ENCODE measurements around the gene UBE2S. TPM values are rescaled to one million over a fixed set of nuclear protein-coding genes. Genes with fewer than 3 reads are reported as not detected.
"Not testable (repeated sequence)": the region's sequence is repeated elsewhere in the genome, so short reads cannot be mapped to it uniquely, and the experiment has no call there.

UBE2S gene
- 1 to 10 TPM; 6.5 to 7.9 TPM for total RNA-seq

DNA sequence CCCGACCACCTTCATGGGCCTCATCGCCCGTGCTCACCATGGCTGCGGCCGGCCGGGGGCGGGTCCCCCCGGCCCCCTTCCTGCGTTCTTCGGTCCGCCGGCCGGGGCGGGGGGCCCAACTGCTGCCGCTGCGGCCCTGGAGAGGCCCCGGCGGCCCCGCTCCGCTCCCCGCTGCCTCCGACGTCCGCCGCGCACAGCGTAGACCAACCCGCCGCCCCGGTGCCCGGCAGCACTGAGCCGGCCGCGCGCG lies at the start of gene UBE2S:
TSS of gene UBE2S (minus strand) at position 239 of the 250 bp plus-strand sequence. CDS start at position 40, 199 bp downstream.
- 2% methylated on average over 36 of the region's 36 CpGs; no CpG with 5 or more reads in 1 of the 2 donors for WGBS, 2 donors
- Histone ChIP-seq H3K27ac (peak within 1 kb of the TSS; percentile 93 to 100 (median 98)), H3K4me1 (peaks cover 13% of the 10 kb centered on the region), H3K4me3 (peak within 1 kb of the TSS; percentile 69 to 76)
- H3K9me3 ChIP-seq; intact Hi-C loops (cut with DNase I); ATAC-seq; H3K36me3 ChIP-seq (replicated peaks in 1 of 2; ENCODE audit: insufficient read depth in 1 of 2, low read depth in 2 of 2); DNase-seq; H3K27me3 ChIP-seq: not testable (repeated sequence)
- TF ChIP-seq POLR2A (IDR thresholded peaks at IDR 0.05), result peak in 2 of 3 donors; percentile 89 to 94

- DNase-seq, result peak in 1 of 4 donors; percentile 43
- no peak for TF ChIP-seq POLR2A (IDR thresholded peaks at IDR 0.05)
- TF ChIP-seq, protein P1, sequence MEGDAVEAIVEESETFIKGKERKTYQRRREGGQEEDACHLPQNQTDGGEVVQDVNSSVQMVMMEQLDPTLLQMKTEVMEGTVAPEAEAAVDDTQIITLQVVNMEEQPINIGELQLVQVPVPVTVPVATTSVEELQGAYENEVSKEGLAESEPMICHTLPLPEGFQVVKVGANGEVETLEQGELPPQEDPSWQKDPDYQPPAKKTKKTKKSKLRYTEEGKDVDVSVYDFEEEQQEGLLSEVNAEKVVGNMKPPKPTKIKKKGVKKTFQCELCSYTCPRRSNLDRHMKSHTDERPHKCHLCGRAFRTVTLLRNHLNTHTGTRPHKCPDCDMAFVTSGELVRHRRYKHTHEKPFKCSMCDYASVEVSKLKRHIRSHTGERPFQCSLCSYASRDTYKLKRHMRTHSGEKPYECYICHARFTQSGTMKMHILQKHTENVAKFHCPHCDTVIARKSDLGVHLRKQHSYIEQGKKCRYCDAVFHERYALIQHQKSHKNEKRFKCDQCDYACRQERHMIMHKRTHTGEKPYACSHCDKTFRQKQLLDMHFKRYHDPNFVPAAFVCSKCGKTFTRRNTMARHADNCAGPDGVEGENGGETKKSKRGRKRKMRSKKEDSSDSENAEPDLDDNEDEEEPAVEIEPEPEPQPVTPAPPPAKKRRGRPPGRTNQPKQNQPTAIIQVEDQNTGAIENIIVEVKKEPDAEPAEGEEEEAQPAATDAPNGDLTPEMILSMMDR (IDR thresholded peaks at IDR 0.05), result no peak
Measured at GRCh38 chr19:55456347-55456746, 48.8 kb upstream of the UBE2S start.

DNA sequence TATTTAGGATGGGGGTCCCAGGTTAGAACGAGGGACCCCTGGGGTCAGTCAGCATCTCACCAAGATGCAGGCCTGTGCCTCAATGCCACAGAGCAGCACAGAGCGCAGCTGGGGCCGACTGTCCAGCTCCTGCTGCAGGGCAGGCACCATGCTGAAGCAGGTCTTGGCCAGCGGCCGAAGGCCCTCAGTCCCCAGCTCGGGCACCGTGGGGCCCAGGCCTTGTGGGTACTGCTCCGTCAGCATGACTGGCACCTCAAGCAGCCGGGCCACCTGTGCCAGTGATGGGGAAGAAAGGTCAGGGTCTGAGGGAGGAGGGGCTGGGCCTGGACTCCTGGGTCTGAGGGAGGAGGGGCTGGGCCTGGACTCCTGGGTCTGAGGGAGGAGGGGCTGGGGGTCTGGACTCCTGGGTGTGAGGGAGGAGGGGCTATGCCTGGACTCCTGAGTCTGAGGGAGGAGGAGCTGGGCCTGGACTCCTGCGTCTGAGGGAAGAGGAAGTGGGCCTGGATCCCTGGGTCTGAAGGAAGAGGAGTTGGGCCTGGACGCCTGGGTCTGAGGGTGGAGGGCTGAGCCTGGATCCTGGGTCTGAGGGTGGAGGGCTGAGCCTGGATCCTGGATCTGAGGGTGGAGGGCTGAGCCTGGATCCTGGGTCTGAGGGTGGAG lies 48.1 kb upstream of the UBE2S start:
- DNase-seq, result no peak
- ATAC-seq, result no peak
- H3K36me3 ChIP-seq (replicated peaks in 1 of 2; ENCODE audit: insufficient read depth in 1 of 2, low read depth in 2 of 2), result no peaks in the 10 kb centered on the region
- no peak overlapping the region for H3K4me3 ChIP-seq
- no peak overlapping the region for H3K27ac ChIP-seq
- H3K4me1 ChIP-seq, result peaks cover 30% of the 10 kb centered on the region
- TF ChIP-seq, protein P1 (IDR thresholded peaks at IDR 0.05), result no peak
- TF ChIP-seq POLR2A (IDR thresholded peaks at IDR 0.05), result no peak
- intact Hi-C loops (cut with DNase I), result no loop called here
- WGBS, 2 donors, result 72 to 73% methylated on average over 2 to 10 of the region's 11 CpGs
- H3K9me3 ChIP-seq, result no peaks in the 10 kb centered on the region
- H3K27me3 ChIP-seq, result peaks cover 0 to 14% of the 10 kb centered on the region in 2 donors

More at GRCh38 chr19:55456347-55456746, 48.8 kb upstream of the UBE2S start:
- Histone ChIP-seq H3K36me3 (replicated peaks in 1 of 2; ENCODE audit: insufficient read depth in 1 of 2, low read depth in 2 of 2) (no peaks in the 10 kb centered on the region), H3K9me3 (no peaks in the 10 kb centered on the region), H3K27me3 (peaks cover 0 to 14% of the 10 kb centered on the region in 2 donors), H3K4me1 (peaks cover 35% of the 10 kb centered on the region), H3K27ac (no peak overlapping the region), H3K4me3 (no peak overlapping the region)
- intact Hi-C loops (cut with DNase I), result no loop called here
- WGBS, 2 donors, result 75% methylated on average over 12 to 13 of the region's 14 CpGs
- ATAC-seq, result no peak

DNA sequence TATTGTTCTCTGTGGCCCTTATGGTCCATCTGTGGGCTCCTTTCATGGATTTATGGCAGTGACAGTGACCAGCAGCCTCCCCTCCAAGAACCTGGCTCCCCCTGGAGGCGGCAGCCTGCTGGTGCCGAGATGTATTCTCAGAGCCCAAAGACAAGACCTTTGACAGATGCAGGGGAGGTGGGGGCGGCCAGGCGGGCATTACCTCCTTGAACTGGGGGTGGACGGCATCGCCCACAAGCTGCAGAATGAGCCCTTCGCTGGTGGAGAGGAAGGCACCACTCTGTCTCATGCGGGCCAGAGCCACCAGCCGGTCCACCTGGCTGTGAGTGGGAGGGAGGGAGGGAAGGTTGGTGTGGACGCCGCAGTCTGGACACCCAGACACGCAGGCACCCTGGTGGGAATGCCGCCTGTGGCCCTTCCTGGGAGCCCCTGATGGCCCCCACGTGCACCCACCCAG lies 47.2 kb upstream of the UBE2S start:
- peaks cover 0 to 14% of the 10 kb centered on the region in 2 donors for H3K27me3 ChIP-seq
- intact Hi-C loops (cut with DNase I), result no loop called here
- H3K27ac ChIP-seq, result no peak overlapping the region
- WGBS, 2 donors, result 71 to 88% methylated on average over 8 to 14 of the region's 14 CpGs
- no peaks in the 10 kb centered on the region for H3K36me3 ChIP-seq (replicated peaks in 1 of 2; ENCODE audit: insufficient read depth in 1 of 2, low read depth in 2 of 2)
- DNase-seq (peak in 1 of 4 donors; percentile 31), ATAC-seq (peak; percentile 16)
- TF ChIP-seq, protein P1 (IDR thresholded peaks at IDR 0.05), result peak in 6 of 7 experiments; percentile 26 to 42 (median 32)
- no peak for TF ChIP-seq POLR2A (IDR thresholded peaks at IDR 0.05)
- peaks cover 22% of the 10 kb centered on the region for H3K4me1 ChIP-seq
- H3K4me3 ChIP-seq, result no peak overlapping the region
- H3K9me3 ChIP-seq, result no peaks in the 10 kb centered on the region

GRCh38 chr19:55453511-55454260 lies 46.1 kb upstream of the UBE2S start:
- DNase-seq (no peak), ATAC-seq (no peak)
- Histone ChIP-seq H3K4me1 (peaks cover 18% of the 10 kb centered on the region), H3K36me3 (replicated peaks in 1 of 2; ENCODE audit: insufficient read depth in 1 of 2, low read depth in 2 of 2) (no peaks in the 10 kb centered on the region), H3K27ac (no peak overlapping the region), H3K27me3 (peaks cover 0 to 14% of the 10 kb centered on the region in 2 donors), H3K9me3 (no peaks in the 10 kb centered on the region), H3K4me3 (no peak overlapping the region)
- TF ChIP-seq, protein P1 (IDR thresholded peaks at IDR 0.05), result no peak
- no peak for TF ChIP-seq POLR2A (IDR thresholded peaks at IDR 0.05)
- intact Hi-C loops (cut with DNase I), result no loop called here
- WGBS, 2 donors, result 92 to 94% methylated on average over 12 of the region's 12 CpGs

Data from body of pancreas (tissue), 4 donors.